ENCODE data around the gene CLDN7.

DNA sequence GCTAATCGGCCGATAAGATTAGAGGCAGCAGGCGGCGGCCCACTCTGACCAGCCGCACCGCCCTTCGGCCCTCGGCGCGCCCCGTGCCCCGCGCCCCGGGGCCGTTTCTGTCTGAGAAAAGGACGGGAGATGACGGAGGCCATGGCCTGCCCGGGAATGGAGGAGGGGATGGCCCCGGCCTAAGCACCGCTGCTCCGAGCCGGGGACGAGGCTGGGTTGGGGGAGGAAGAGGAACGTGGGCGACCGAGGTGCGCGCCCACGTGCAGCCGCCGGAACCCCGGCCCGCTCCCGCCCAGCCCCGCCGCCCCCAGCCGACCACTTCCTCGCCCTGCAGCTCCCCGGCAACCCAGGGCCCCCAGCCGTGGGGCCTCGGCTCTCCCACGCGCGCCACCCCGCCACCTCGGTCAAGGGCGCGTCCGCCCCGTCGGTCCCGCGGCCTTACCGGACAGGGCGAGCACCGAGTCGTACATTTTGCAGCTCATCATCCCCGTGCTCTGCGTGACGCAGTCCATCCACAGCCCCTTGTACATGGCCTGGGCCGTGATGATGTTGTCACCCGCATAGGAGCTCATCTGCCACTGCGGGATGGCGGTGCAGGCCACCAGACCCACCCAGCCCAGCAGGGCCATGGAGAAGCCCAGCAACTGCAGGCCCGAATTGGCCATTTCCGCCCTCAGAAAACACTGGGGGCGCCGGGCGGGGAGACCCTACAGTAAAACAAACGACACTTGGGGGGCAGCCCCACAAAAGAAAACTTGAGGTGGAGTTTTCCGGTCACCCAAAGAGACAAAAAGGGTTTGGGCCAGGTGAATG, 693 bp downstream of the CLDN7 start:
- TF ChIP-seq GATA3 (IDR thresholded peaks at IDR 0.05; ENCODE audit: low read depth, low read length) (no peak), GATA2 (IDR thresholded peaks at IDR 0.05; ENCODE audit: low read depth, low read length) (no peak)

Data from SH-SY5Y (cell line).